Left cardiac atrium (tissue), 4 donors: Measurements from ENCODE around the gene ARRDC5. TPM values are rescaled to one million over a fixed set of nuclear protein-coding genes. Genes with fewer than 3 reads are reported as not detected.
A peak's percentile ranks its signal among the peaks of the same experiment; 100 is the strongest.
"Not testable (repeated sequence)": the region's sequence is repeated elsewhere in the genome, so short reads cannot be mapped to it uniquely, and the experiment has no call there.

Experiments
- ATAC-seq, 2 donors: fragments of 200-7000 bp; cut with Tn5 transposase; one replicate each; pipeline ENCODE4 v1.9.1; 2020; ENCODE audit warnings: mild to moderate bottlenecking in 2 of 2, moderate library complexity in 2 of 2
- DNase-seq: peaks from one replicate; pipeline ENCODE4 v3.0.0-alpha.2; 2020
- intact Hi-C, 2 donors: fragments of 100-400 bp; cut with DNase I; formaldehyde crosslinking; loops; one replicate each; pipeline versions ENCODE4 v1.14.1 to v1.15.1; 2022 to 2023
- total RNA-seq, 2 donors: library from RNA; stranded (reverse); fragmentation: NEBNext Ultra II Directional; extraction: Animal tissue kit (Norgen Biotek cat#: 25700); gene quantifications; one replicate each; pipeline ENCODE4 v1.2.1, GENCODE V29; 2021
- donor health status: DM: no; HTN: yes; CAD: no.
- donor health status: DM: no; HTN: yes; CAD: no; lungs with severe emphysema.
- donor health status: DM: yes; HTN: yes; CAD: no.
- donor health status: Dilated cardiomyopathy.

Gene ARRDC5
- total RNA-seq, 2 donors from 2014 or later: 0.18 TPM; not detected in 1

- intact Hi-C loops: loop anchor here (2.0 to 10.0 kb wide), 3 partner anchors 39 to 101 kb away; no protein-coding TSS in a partner anchor
- ATAC-seq: peak; percentile 36 to 77
- DNase-seq: peak; percentile 77
Observed at GRCh38 chr19:4911786-4912672, 9.3 kb upstream of the ARRDC5 start.

- no peak for ATAC-seq
- intact Hi-C loops: loop anchor here (2.0 to 10.0 kb wide), 3 partner anchors 39 to 101 kb away; no protein-coding TSS in a partner anchor
- no peak for DNase-seq
Observed at GRCh38 chr19:4911314-4911713, 8.6 kb upstream of the ARRDC5 start.

GRCh38 chr19:4910594-4911281 lies 8.0 kb upstream of the ARRDC5 start:
- DNase-seq: no peak
- intact Hi-C loops: loop anchor here (2.0 to 10.0 kb wide), 3 partner anchors 38 to 100 kb away; no protein-coding TSS in a partner anchor

GRCh38 chr19:4909897-4910593 lies 7.3 kb upstream of the ARRDC5 start:
- peak; percentile 95 for DNase-seq
- intact Hi-C loops: loop anchor here (2.0 to 10.0 kb wide), 3 partner anchors 37 to 99 kb away; no protein-coding TSS in a partner anchor
- ATAC-seq: peak; percentile 93 to 95

More at GRCh38 chr19:4910594-4911281, 8.0 kb upstream of the ARRDC5 start:
- ATAC-seq: no peak

GRCh38 chr19:4909156-4909896 lies 6.6 kb upstream of the ARRDC5 start, which contains the start of gene UHRF1:
UHRF1 (plus strand) TSS chr19:4909501; CDS start chr19:4910886, 1,385 bp downstream.
- no peak for ATAC-seq
- no peak for DNase-seq
- intact Hi-C loops: no loop called here

GRCh38 chr19:4908781-4909155 lies 6.1 kb upstream of the ARRDC5 start:
- DNase-seq (no peak), ATAC-seq (no peak)
- intact Hi-C loops: no loop called here

GRCh38 chr19:4908360-4908759 lies 5.7 kb upstream of the ARRDC5 start:
- intact Hi-C loops: no loop called here
- ATAC-seq (no peak), DNase-seq (no peak)

GRCh38 chr19:4906963-4907362 lies 4.3 kb upstream of the ARRDC5 start:
- ATAC-seq (no peak), DNase-seq (no peak)
- intact Hi-C loops: no loop called here

GRCh38 chr19:4904481-4904880 lies 1.8 kb upstream of the ARRDC5 start:
- intact Hi-C loops: no loop called here
- no peak for ATAC-seq
- DNase-seq: no peak

GRCh38 chr19:4900879-4901278 lies 1.8 kb downstream of the ARRDC5 start:
- intact Hi-C loops, ATAC-seq, DNase-seq: not testable (repeated sequence)

GRCh38 chr19:4897146-4897545 lies 5.5 kb downstream of the ARRDC5 start:
- intact Hi-C loops: no loop called here
- no peak for ATAC-seq
- no peak for DNase-seq

GRCh38 chr19:4896372-4896771 lies 6.3 kb downstream of the ARRDC5 start:
- ATAC-seq: no peak
- intact Hi-C loops: no loop called here
- no peak for DNase-seq

- ATAC-seq, intact Hi-C loops: not testable (repeated sequence)
Observed at GRCh38 chr19:4892962-4893361, 9.7 kb downstream of the ARRDC5 start.

GRCh38 chr19:4891066-4891465 lies 11.6 kb downstream of the ARRDC5 start:
- peak; percentile 23 to 46 for ATAC-seq
- no peak for DNase-seq
- intact Hi-C loops: no loop called here

More at GRCh38 chr19:4892962-4893361, 9.7 kb downstream of the ARRDC5 start:
- DNase-seq: not testable (repeated sequence)

- intact Hi-C loops: no loop called here
- no peak for ATAC-seq
- DNase-seq: no peak
Observed at GRCh38 chr19:4889034-4889815, 13.5 kb downstream of the ARRDC5 start.

- ATAC-seq, DNase-seq, intact Hi-C loops: not testable (repeated sequence)
Observed at GRCh38 chr19:4887803-4888202, 14.9 kb downstream of the ARRDC5 start.

GRCh38 chr19:4884993-4885392 lies 17.7 kb downstream of the ARRDC5 start:
- DNase-seq, ATAC-seq, intact Hi-C loops: not testable (repeated sequence)

GRCh38 chr19:4882874-4883273 lies 19.8 kb downstream of the ARRDC5 start:
- ATAC-seq, intact Hi-C loops, DNase-seq: not testable (repeated sequence)
